ENCODE measurements around the gene KRT82.
"Not testable (repeated sequence)": the region's sequence is repeated elsewhere in the genome, so short reads cannot be mapped to it uniquely, and the experiment has no call there.

Gene KRT82

GRCh38 chr12:52347016-52347415, 59.1 kb downstream of the KRT82 start:
- no peaks in the 10 kb centered on the region for H3K36me3 ChIP-seq (ENCODE audit: control insufficient read depth, insufficient read depth, low read length)
- H3K4me3 ChIP-seq (replicated peaks; ENCODE audit: low read depth, low read length) = no peak overlapping the region
- no peak for DNase-seq (ENCODE audit: extremely low read depth, insufficient read length)
- TF ChIP-seq, protein P1, sequence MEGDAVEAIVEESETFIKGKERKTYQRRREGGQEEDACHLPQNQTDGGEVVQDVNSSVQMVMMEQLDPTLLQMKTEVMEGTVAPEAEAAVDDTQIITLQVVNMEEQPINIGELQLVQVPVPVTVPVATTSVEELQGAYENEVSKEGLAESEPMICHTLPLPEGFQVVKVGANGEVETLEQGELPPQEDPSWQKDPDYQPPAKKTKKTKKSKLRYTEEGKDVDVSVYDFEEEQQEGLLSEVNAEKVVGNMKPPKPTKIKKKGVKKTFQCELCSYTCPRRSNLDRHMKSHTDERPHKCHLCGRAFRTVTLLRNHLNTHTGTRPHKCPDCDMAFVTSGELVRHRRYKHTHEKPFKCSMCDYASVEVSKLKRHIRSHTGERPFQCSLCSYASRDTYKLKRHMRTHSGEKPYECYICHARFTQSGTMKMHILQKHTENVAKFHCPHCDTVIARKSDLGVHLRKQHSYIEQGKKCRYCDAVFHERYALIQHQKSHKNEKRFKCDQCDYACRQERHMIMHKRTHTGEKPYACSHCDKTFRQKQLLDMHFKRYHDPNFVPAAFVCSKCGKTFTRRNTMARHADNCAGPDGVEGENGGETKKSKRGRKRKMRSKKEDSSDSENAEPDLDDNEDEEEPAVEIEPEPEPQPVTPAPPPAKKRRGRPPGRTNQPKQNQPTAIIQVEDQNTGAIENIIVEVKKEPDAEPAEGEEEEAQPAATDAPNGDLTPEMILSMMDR (IDR thresholded peaks at IDR 0.05; ENCODE audit: insufficient read depth, low read length, poor library complexity, severe bottlenecking) = no peak
- H3K27me3 ChIP-seq (replicated peaks; ENCODE audit: control insufficient read depth, insufficient read depth, low read length) = peaks cover 1% of the 10 kb centered on the region

DNA sequence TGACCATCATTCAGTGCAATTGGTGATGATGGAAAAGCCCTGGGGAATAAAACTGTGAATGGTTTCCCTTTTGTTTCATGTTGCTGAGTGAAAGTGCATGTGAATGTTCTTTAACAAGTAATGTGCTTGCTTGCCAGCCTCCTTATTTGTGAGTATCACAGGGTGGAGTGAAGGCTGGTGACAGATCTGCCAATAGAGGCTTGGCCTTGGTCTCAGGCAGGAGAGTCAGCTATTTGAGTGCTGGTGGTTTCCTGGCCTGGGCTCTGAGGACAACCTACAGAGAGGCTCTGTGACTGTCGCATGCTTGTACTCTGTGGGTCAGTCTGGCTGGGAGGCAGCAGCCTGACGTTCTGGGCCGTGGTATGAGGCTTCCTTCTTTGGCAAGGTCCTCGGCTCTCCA, 59.5 kb downstream of the KRT82 start:
- TF ChIP-seq, protein P1 (IDR thresholded peaks at IDR 0.05; ENCODE audit: insufficient read depth, low read length, poor library complexity, severe bottlenecking) = no peak
- H3K27me3 ChIP-seq (replicated peaks; ENCODE audit: control insufficient read depth, insufficient read depth, low read length) = peaks cover 1% of the 10 kb centered on the region
- no peak overlapping the region for H3K4me3 ChIP-seq (replicated peaks; ENCODE audit: low read depth, low read length)
- no peaks in the 10 kb centered on the region for H3K36me3 ChIP-seq (ENCODE audit: control insufficient read depth, insufficient read depth, low read length)
- DNase-seq (ENCODE audit: extremely low read depth, insufficient read length) = no peak

DNA sequence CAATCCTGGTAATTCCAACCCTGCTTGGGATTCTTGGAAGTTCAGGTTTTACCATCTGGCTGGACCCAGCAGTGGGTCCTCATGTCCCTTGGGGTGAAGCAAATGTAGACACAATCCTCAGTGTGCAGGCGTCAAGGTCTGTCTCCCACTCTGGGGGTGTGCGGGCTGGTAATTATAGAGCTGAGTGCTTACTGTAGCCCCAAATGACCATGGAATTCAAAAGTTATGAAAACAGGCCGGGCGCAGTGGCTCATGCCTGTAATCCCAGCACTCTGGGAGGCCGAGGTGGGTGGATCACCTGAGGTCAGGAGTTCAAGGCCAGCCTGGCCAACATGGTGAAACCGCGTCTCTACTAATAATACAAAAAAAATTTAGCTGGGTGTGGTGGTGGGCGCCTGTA, 61.1 kb downstream of the KRT82 start:
- DNase-seq (ENCODE audit: extremely low read depth, insufficient read length); H3K27me3 ChIP-seq (replicated peaks; ENCODE audit: control insufficient read depth, insufficient read depth, low read length); H3K4me3 ChIP-seq (replicated peaks; ENCODE audit: low read depth, low read length); H3K36me3 ChIP-seq (ENCODE audit: control insufficient read depth, insufficient read depth, low read length): not testable (repeated sequence)

GRCh38 chr12:52344111-52344510, 62.0 kb downstream of the KRT82 start:
- TF ChIP-seq, protein P1 (IDR thresholded peaks at IDR 0.05; ENCODE audit: insufficient read depth, low read length, poor library complexity, severe bottlenecking) = no peak
- no peaks in the 10 kb centered on the region; the same call in none of the 2 replicates for H3K27me3 ChIP-seq (replicated peaks; ENCODE audit: control insufficient read depth, insufficient read depth, low read length)
- DNase-seq (ENCODE audit: extremely low read depth, insufficient read length) = no peak

More at GRCh38 chr12:52344111-52344510, 62.0 kb downstream of the KRT82 start:
- no peaks in the 10 kb centered on the region for H3K36me3 ChIP-seq (ENCODE audit: control insufficient read depth, insufficient read depth, low read length)
- no peak overlapping the region for H3K4me3 ChIP-seq (replicated peaks; ENCODE audit: low read depth, low read length)
